GM12878 (cell line): ENCODE measurements around the gene HS6ST3. TPM values are rescaled to one million over a fixed set of nuclear protein-coding genes. Genes with fewer than 3 reads are reported as not detected.

Experiments used
- ATAC-seq: fragments of 200-7000 bp; cut with Tn5 transposase; 3 replicates; pipeline ENCODE4 v1.9.1; 2020; ENCODE audit warnings: mild to moderate bottlenecking, moderate library complexity
- BruUV-seq: library from RNA; stranded (reverse); fragments of 400-500 nt; replicated peaks from 2 replicates; lab custom pipeline; 2021; lab: Mats Ljungman, UMichigan
- CTCF ChIA-PET: fragments of 300-600 bp; sonication (Branson Sonifier 250); formaldehyde crosslinking; extraction: SDS; loops from one replicate; lab custom pipeline; 2021; ENCODE audit warnings: inconsistent platforms; lab: Yijun Ruan, JAX
- POLR2A ChIA-PET: fragments of 350-600 bp; formaldehyde crosslinking; extraction: SDS; loops from one replicate; lab custom pipeline; 2021; ENCODE audit warnings: inconsistent platforms; lab: Charles Lee
- RAD21 ChIA-PET: fragments of 300-600 bp; sonication (Branson Sonifier 250); formaldehyde crosslinking; loops from one replicate; lab custom pipeline; 2023; ENCODE audit warnings: antibody characterized with exemption; ENCODE audit not compliant: unreplicated experiment; lab: Charles Lee
- SMC1A ChIA-PET: fragments of 300-600 bp; sonication (Branson Sonifier 250); formaldehyde crosslinking; loops from one replicate; lab custom pipeline; 2023; ENCODE audit not compliant: unreplicated experiment, uncharacterized antibody; lab: Charles Lee
- DNase-seq: peaks from one replicate; pipeline ENCODE4 v3.0.0-alpha.2; 2011; ENCODE audit warnings: low read depth, low spot score
- FAIRE-seq: peaks from 3 replicates; lab custom pipeline; 2011; peaks lifted over from hg19 to GRCh38; lab: Jason Lieb, UNC
- H2AFZ ChIP-seq: 2 replicates; pipeline ENCODE4 v1.6.0; 2011; ENCODE audit warnings: low read depth, low read length, control low read depth; ENCODE audit not compliant: control insufficient read depth
- H3K27ac ChIP-seq: 2 replicates; pipeline ENCODE4 v1.5.1; 2011; ENCODE audit warnings: control low read depth; ENCODE audit not compliant: control insufficient read depth, insufficient read depth
- H3K27me3 ChIP-seq, 2 experiments: replicated peaks in 1 of 2; 2 replicates each; pipeline versions ENCODE4 v1.6.0 to v1.6.1; 2011; ENCODE audit warnings: low read length in 1 of 2; ENCODE audit not compliant: control insufficient read depth in 2 of 2, insufficient read depth in 2 of 2
- H3K36me3 ChIP-seq, 2 experiments: 2 replicates each; pipeline ENCODE4 v1.5.1; 2011; ENCODE audit warnings: low read length in 1 of 2; ENCODE audit not compliant: control insufficient read depth in 2 of 2, insufficient read depth in 2 of 2
- H3K4me1 ChIP-seq: 2 replicates; pipeline ENCODE4 v1.6.1; 2011; ENCODE audit warnings: mild to moderate bottlenecking, low read length, moderate library complexity, mixed read lengths; ENCODE audit not compliant: control insufficient read depth, insufficient read depth
- H3K4me2 ChIP-seq: 2 replicates; pipeline ENCODE4 v1.6.0; 2011; ENCODE audit warnings: control low read depth; ENCODE audit not compliant: control insufficient read depth, insufficient read depth
- H3K4me3 ChIP-seq: fragments of 200-600 bp; sonication (generic); 2 replicates; pipeline ENCODE4 v1.5.1; 2016
- H3K79me2 ChIP-seq: 2 replicates; pipeline ENCODE4 v1.6.0; 2011; ENCODE audit warnings: low read length; ENCODE audit not compliant: control insufficient read depth, insufficient read depth
- H3K9ac ChIP-seq: 2 replicates; pipeline ENCODE4 v1.8.0; 2011; ENCODE audit warnings: low read length, control low read depth, mixed read lengths; ENCODE audit not compliant: control insufficient read depth, insufficient read depth
- H3K9me3 ChIP-seq: replicated peaks from 3 replicates; pipeline ENCODE4 v1.5.1; 2011; ENCODE audit warnings: mild to moderate bottlenecking, low read length; ENCODE audit not compliant: control insufficient read depth, insufficient read depth
- H4K20me1 ChIP-seq: 2 replicates; pipeline ENCODE4 v1.6.0; 2011; ENCODE audit not compliant: control insufficient read depth, insufficient read depth
- E4F1 ChIP-seq: fragments of 450-650 bp; IDR thresholded peaks from 2 replicates; pipeline ENCODE4 v1.6.1; 2018; ENCODE audit warnings: borderline replicate concordance, mild to moderate bottlenecking; ENCODE audit not compliant: partially characterized antibody
- HDAC2 ChIP-seq: fragments of 200-600 bp; sonication (generic); IDR thresholded peaks from 2 replicates; pipeline ENCODE4 v1.6.1; 2017
- NBN ChIP-seq: fragments of 450-650 bp; IDR thresholded peaks from 2 replicates; pipeline ENCODE4 v1.6.1; 2016
- SIX5 ChIP-seq: IDR thresholded peaks from 2 replicates; pipeline ENCODE4 v1.6.1; 2011; ENCODE audit warnings: mild to moderate bottlenecking, low read depth, low read length, moderate library complexity; ENCODE audit not compliant: severe bottlenecking
- ZNF384 ChIP-seq: IDR thresholded peaks from 2 replicates; pipeline ENCODE4 v1.6.1; 2012; ENCODE audit warnings: low read depth, mild to moderate bottlenecking, low read length, improper control_type of control experiment, borderline replicate concordance
- WGBS: methylation state at CpG from one replicate; pipeline ENCODE4 v1.1.6; 2016; ENCODE audit warnings: low lambda C conversion rate; ENCODE audit not compliant: insufficient replicate concordance, insufficient coverage; ENCODE audit errors: missing lambda C conversion rate; 5-methylcytosine and 5-hydroxymethylcytosine counted together
- in situ Hi-C: fragments of 300-500 bp; cut with MboI; formaldehyde crosslinking; loops from 9 replicates; pipeline ENCODE4 v1.14.3; 2018; ENCODE audit warnings: mixed read lengths
- intact Hi-C: fragments of 100-400 bp; cut with micrococcal nuclease; formaldehyde crosslinking; loops from one replicate; pipeline ENCODE4 v1.14.2; 2022; ENCODE audit not compliant: unreplicated experiment
- polyA plus RNA-seq, 11 experiments: library from polyadenylated mRNA; depleted of rRNA in 4 of 11; unstranded in 6 of 11; stranded (reverse) in 5 of 11; fragments of >200 nt; fragmentation: Nextera tagmentation in 4 of 11; fragmentation: Illumina TruSeq in 1 of 11; extraction: Ambion mirVana in 4 of 11; extraction: Trizol in 1 of 11; gene quantifications; 1 replicate in 1 of 11; 2 replicates in 10 of 11; pipeline versions ENCODE4 v1.2.1 to v1.2.3, GENCODE V29; 2011 to 2016; ENCODE audit warnings: inconsistent platforms in 2 of 11, missing spikeins in 2 of 11, low read depth in 1 of 11
- total RNA-seq, 4 experiments: library from RNA; depleted of rRNA in 3 of 4; stranded (reverse); fragments of >200 nt in 3 of 4; fragmentation: Illumina TruSeq in 1 of 4; extraction: Trizol in 1 of 4; gene quantifications; 2 replicates each; pipeline versions ENCODE4 v1.2.1 to v1.2.3, GENCODE V29; 2013 to 2021
- TF ChIP-seq, protein P1 (sequence below): IDR thresholded peaks from 2 replicates; pipeline ENCODE4 v1.6.1; 2011; ENCODE audit warnings: mild to moderate bottlenecking, low read depth, low read length, moderate library complexity; ENCODE audit not compliant: insufficient replicate concordance

The HS6ST3 gene
- total and polyA plus RNA-seq, 10 of the 15 experiments (the other 5 are each of a cell fraction or from before 2014, with no cell fraction given): under 0.01 to 2.9 TPM; not detected in 8

DNA sequence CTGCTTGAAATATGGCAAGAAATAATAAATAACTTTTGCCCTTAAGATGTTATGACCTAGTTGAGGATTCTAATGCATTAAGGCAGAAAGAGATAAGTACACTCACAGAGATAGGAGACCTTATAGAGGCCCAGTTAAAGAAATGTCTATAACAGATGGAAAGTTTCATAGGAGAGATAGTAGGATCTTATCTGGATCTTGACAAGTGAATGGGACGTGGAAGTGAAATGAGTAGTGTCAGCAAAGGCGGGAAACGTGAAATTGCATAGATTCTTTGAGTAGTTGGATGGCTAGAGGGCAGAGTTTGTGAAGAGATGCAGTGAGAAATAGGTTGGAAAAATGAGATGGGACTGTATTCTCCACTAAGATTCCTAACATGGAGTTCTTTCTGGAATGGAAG lies 71.2 kb downstream of the HS6ST3 start:
- WGBS: 0% methylated on average over 3 of the region's 3 CpGs

DNA sequence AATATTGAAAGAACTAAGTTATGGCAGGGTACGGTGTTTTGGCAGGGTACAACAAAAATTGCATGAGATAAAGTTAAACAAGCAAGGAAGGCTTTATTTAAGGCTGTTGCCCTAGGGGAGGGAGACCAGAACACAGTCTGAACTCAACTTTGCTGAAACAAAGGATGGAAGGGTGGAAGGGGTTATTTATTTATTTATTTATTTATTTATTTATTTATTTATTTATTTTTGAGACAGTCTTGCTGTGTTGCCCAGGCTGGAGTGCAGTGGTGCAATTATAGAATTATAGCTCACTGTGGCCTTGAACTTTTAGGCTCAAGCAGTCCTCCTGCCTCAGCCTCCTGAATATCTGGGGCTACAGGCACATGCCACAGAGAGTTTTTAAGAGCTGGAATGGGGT lies 75.9 kb downstream of the HS6ST3 start:
- Histone ChIP-seq H3K79me2 (no peaks in the 10 kb centered on the region), H3K9me3 (no peaks in the 10 kb centered on the region), H3K27me3 (no peaks in the 10 kb centered on the region), H3K4me2 (no peak overlapping the region), H3K4me1 (no peaks in the 10 kb centered on the region), H3K36me3 (no peaks in the 10 kb centered on the region), H3K27ac (no peak overlapping the region), H3K4me3 (no peak overlapping the region), H4K20me1 (no peaks in the 10 kb centered on the region), H2AFZ (no peak overlapping the region), H3K9ac (no peak overlapping the region)
- WGBS: 0% methylated on average over 1 of the region's 1 CpG
- FAIRE-seq (no peak), ATAC-seq (no peak), DNase-seq (no peak)
- in situ Hi-C loops (no loop called here), intact Hi-C loops (no loop called here)
- BruUV-seq: no TSS peak
- POLR2A ChIA-PET: no interaction called here
- TF ChIP-seq ZNF384: no peak
- TF ChIP-seq, protein P1, sequence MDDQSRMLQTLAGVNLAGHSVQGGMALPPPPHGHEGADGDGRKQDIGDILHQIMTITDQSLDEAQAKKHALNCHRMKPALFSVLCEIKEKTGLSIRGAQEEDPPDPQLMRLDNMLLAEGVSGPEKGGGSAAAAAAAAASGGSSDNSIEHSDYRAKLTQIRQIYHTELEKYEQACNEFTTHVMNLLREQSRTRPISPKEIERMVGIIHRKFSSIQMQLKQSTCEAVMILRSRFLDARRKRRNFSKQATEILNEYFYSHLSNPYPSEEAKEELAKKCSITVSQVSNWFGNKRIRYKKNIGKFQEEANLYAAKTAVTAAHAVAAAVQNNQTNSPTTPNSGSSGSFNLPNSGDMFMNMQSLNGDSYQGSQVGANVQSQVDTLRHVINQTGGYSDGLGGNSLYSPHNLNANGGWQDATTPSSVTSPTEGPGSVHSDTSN: no peak
- TF ChIP-seq E4F1: no peak
- TF ChIP-seq SIX5: no peak
- TF ChIP-seq NBN: no peak
- RAD21 ChIA-PET: no interaction called here
- CTCF ChIA-PET: no interaction called here
- SMC1A ChIA-PET: no interaction called here

More for the DNA sequence above, 71.2 kb downstream of the HS6ST3 start:
- ChIA-PET RAD21 (no interaction called here), POLR2A (no interaction called here)
- no peaks in the 10 kb centered on the region for H4K20me1 ChIP-seq
- intact Hi-C loops: no loop called here
- ATAC-seq (no peak), DNase-seq (no peak)
- H3K36me3 ChIP-seq: no peaks in the 10 kb centered on the region
- no peak overlapping the region for H3K4me2 ChIP-seq
- H3K79me2 ChIP-seq: no peaks in the 10 kb centered on the region
- no peaks in the 10 kb centered on the region for H3K9me3 ChIP-seq
- no peak overlapping the region for H3K27ac ChIP-seq
- no peak overlapping the region for H3K4me3 ChIP-seq
- H3K9ac ChIP-seq: no peak overlapping the region
- TF ChIP-seq, protein P1: no peak
- no peak for TF ChIP-seq HDAC2
- TF ChIP-seq, all 136 proteins: peak for 0
- no peaks in the 10 kb centered on the region for H3K4me1 ChIP-seq
- no peaks in the 10 kb centered on the region; a peak in 2 of 4 replicates for H3K27me3 ChIP-seq
- in situ Hi-C loops: no loop called here
- no peak for FAIRE-seq
- SMC1A ChIA-PET: no interaction called here
- no TSS peak for BruUV-seq
- no peak overlapping the region for H2AFZ ChIP-seq
- CTCF ChIA-PET: no interaction called here
